Measurements from ENCODE around the gene PTPRM. TPM values are rescaled to one million over a fixed set of nuclear protein-coding genes. Genes with fewer than 3 reads are reported as not detected.

Gene PTPRM
- total RNA-seq, 1 experiment from 2014 or later = 11.1 TPM

- no peak for TF ChIP-seq HMGXB4 (CRISPR knock-in tag; IDR thresholded peaks at IDR 0.05)
Measured at GRCh38 chr18:8252371-8252770, 685.3 kb downstream of the PTPRM start (continued).

- no peak for TF ChIP-seq ATF1 (CRISPR knock-in tag; IDR thresholded peaks at IDR 0.05)
- no peak for TF ChIP-seq ETV6 (CRISPR knock-in tag; IDR thresholded peaks at IDR 0.05)
- TF ChIP-seq NFE2L1 (CRISPR knock-in tag; IDR thresholded peaks at IDR 0.05) = no peak
- no peak for TF ChIP-seq PRDM15 (CRISPR knock-in tag; IDR thresholded peaks at IDR 0.05)
- no peak for TF ChIP-seq ZNF263 (CRISPR knock-in tag; IDR thresholded peaks at IDR 0.05; ENCODE audit: low read depth)
- no peak for TF ChIP-seq NR3C1 (CRISPR knock-in tag; conservative IDR thresholded peaks at IDR 0.05; ENCODE audit: low read depth)
- TF ChIP-seq CTCF (IDR thresholded peaks at IDR 0.05) = no peak
- no peak for TF ChIP-seq NR1H2 (CRISPR knock-in tag; IDR thresholded peaks at IDR 0.05)
- TF ChIP-seq USF2 (CRISPR knock-in tag; IDR thresholded peaks at IDR 0.05) = no peak
- no peak for TF ChIP-seq ZBTB21 (CRISPR knock-in tag; IDR thresholded peaks at IDR 0.05; ENCODE audit: borderline replicate concordance)
- TF ChIP-seq EMX1 (CRISPR knock-in tag; IDR thresholded peaks at IDR 0.05) = no peak
- no peak for TF ChIP-seq GTF2I (CRISPR knock-in tag; conservative IDR thresholded peaks at IDR 0.05)
- Mint-ChIP-seq H3K27me3 (ENCODE audit: low read depth) (no peaks in the 10 kb centered on the region), H3K4me1 (peaks cover 40% of the 10 kb centered on the region), H3K9me3 (no peaks in the 10 kb centered on the region), H3K36me3 (no peaks in the 10 kb centered on the region), H3K4me3 (no peak overlapping the region), H3K27ac (no peak overlapping the region)
- CTCF ChIA-PET = no interaction called here
- POLR2A ChIA-PET = interaction anchor here (1.1 kb wide), 1 partner anchor 9 kb away, joined by 4 read pairs; no protein-coding TSS in a partner anchor
- DNase-seq (ENCODE audit: low spot score) = no peak
- no peak for ATAC-seq
Measured at GRCh38 chr18:8253944-8254343, 686.8 kb downstream of the PTPRM start.

GRCh38 chr18:8254654-8255053 lies 687.5 kb downstream of the PTPRM start:
- no peaks in the 10 kb centered on the region for H3K36me3 Mint-ChIP-seq
- ATAC-seq = no peak
- H3K4me1 Mint-ChIP-seq = peaks cover 33% of the 10 kb centered on the region
- H3K9me3 Mint-ChIP-seq = no peaks in the 10 kb centered on the region
- H3K27me3 Mint-ChIP-seq (ENCODE audit: low read depth) = no peaks in the 10 kb centered on the region
- POLR2A ChIA-PET = interaction anchor here (1.1 kb wide), 1 partner anchor 10 kb away, joined by 4 read pairs; no protein-coding TSS in a partner anchor
- DNase-seq (ENCODE audit: low spot score) = no peak
- CTCF ChIA-PET = no interaction called here
- H3K4me3 Mint-ChIP-seq = no peak overlapping the region
- no peak for TF ChIP-seq RELA (CRISPR knock-in tag; IDR thresholded peaks at IDR 0.05; ENCODE audit: borderline replicate concordance)
- no peak for TF ChIP-seq RORB (CRISPR knock-in tag; IDR thresholded peaks at IDR 0.05)
- TF ChIP-seq ZNF138 (CRISPR knock-in tag; conservative IDR thresholded peaks at IDR 0.05) = no peak
- TF ChIP-seq PRDM15 (CRISPR knock-in tag; IDR thresholded peaks at IDR 0.05) = no peak
- no peak for TF ChIP-seq SOX15 (CRISPR knock-in tag; IDR thresholded peaks at IDR 0.05)
- TF ChIP-seq ZBTB21 (CRISPR knock-in tag; IDR thresholded peaks at IDR 0.05; ENCODE audit: borderline replicate concordance) = no peak
- H3K27ac Mint-ChIP-seq = no peak overlapping the region
